ENCODE results near the gene TRIM29.
"Not testable (repeated sequence)": the region's sequence is repeated elsewhere in the genome, so short reads cannot be mapped to it uniquely, and the experiment has no call there.

Gene TRIM29

DNA sequence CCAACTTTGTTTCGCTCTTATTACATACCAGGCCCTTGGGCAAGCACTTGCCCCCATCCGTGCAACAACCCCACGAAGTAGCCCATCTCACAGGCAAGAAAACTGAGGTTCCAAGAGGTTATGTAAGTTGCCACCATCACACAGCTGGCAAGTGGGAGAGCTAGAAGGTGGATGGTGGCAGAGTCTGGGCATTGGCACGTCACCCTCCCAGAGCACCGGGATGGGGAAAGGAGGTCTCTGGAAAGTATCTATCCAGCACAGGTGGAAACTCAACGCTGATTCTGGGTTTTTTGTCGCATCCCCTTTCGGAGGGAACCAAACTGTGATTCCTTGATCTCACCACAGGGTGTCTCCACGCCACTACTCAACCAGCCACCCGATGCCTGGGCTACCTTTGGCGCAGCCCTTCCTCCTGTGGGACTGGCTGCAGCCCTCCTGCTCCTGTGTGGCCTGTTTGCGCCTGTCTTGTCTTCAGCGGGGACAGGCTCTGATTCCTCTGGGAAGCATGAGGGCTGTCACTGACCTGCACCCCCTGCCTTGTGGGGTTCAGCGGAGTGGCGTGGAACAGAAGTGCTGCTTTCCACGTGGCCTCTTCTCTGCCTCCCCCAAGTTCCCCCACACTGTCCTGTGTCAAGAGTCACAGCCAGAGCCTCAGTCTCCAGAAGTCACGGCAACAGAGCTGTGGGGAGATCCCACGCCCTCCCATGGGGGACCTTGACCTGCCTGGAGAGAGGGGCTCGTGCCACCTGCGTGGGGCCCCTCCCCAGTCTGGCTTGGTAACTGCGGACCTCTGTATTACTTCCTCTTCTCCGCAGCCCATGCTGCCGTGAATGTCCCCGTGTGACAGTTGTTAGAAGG, 34.4 kb upstream of the TRIM29 start:
- DNase-seq (ENCODE audit: low spot score) = peak; percentile 68

DNA sequence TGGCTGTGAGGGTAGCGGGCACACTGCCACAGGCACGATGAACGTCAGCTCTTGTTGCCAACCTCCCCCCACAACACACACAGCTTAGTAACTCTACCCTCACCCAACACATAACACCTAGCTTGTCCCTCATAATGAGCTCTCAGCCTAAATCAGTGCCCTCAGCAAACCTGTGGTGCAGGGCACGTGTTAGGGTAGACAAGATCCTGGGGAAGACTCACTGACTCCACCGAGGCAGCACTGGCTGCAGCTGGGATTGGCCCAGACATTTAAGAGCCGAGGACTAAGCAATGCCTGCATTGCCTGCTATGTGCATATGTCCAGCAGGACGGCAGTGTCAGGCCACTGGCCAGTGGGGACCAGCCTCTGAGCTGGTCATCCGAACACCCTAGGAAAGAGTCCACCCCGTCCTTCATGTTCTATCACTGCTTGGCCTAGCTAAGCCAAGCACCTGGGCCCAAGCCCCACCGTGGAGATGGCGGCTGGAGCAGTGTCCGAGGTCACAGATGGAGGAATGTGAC, 32.9 kb upstream of the TRIM29 start:
- DNase-seq (ENCODE audit: low spot score) = no peak

DNA sequence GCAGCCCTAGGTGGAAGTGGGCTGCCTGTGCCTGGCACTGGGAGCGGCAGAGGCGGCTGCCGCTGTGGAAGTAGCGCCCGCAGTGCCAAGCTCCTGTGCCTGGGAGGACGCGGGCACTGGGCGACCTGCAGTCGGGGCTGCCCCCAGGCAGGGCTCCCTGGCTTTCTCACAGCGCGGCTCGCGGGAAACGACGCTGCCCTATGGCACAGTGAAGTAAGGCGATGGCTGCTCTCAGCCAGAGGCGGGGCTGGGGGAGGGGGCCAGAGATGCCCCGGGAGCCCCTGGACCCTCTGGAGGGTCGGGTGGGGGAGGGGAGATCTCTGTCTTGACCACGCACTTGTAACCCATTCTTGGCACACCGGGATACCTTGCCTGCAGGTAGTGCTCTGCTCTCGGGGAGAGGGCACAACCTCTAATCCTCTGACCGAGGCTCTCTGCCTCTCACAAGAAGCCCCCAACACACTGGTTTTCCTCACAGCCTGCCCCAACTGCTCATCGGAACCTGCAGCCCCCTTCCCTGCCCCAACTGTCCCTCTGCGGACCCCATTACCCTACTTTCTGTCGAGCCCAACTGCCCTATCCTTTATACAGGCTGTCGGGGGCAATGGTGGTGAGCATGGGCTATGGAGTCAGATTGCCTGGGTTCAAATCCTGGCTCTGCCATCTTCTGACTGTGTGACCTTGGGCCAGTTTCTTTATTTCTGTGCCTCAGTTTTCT, 32.2 kb upstream of the TRIM29 start:
- no peak for DNase-seq (ENCODE audit: low spot score)

DNA sequence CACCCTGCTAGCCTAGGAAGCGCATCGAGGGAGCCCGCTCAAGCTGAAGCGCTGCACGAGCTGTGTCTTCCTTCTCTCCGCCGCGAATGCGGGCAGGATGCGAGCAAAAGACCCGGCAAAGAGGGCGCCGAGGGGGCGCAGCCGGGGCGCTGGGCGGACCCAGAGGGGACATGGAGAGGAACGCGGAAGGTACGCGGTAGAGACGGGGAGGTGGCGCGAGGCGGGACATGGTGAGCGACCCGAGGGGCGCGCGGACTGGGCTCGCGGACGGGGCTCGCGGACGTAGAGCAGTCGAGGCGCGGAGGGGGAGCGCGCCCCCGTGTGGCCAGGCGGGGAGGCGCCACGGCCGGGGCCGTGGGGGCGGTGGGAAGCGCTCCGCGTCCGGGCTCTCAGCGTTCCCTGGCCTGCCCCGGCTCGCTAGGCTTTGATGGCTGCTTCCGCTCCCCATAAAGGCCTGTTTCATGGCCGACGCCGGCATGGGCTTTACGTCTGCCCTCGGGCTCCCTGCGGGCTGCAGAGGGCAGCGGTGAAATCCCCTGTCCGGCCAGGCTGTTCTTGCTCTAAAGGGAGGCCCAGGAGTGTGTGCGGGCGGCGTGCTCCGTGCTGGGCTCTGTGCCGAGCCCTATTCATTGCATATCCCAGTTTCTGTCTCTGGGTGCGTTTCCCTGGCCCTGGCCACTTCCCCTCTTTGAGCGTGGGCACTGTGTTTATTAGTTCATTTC, 31.2 kb upstream of the TRIM29 start:
- DNase-seq (ENCODE audit: low spot score) = peak; percentile 50

DNA sequence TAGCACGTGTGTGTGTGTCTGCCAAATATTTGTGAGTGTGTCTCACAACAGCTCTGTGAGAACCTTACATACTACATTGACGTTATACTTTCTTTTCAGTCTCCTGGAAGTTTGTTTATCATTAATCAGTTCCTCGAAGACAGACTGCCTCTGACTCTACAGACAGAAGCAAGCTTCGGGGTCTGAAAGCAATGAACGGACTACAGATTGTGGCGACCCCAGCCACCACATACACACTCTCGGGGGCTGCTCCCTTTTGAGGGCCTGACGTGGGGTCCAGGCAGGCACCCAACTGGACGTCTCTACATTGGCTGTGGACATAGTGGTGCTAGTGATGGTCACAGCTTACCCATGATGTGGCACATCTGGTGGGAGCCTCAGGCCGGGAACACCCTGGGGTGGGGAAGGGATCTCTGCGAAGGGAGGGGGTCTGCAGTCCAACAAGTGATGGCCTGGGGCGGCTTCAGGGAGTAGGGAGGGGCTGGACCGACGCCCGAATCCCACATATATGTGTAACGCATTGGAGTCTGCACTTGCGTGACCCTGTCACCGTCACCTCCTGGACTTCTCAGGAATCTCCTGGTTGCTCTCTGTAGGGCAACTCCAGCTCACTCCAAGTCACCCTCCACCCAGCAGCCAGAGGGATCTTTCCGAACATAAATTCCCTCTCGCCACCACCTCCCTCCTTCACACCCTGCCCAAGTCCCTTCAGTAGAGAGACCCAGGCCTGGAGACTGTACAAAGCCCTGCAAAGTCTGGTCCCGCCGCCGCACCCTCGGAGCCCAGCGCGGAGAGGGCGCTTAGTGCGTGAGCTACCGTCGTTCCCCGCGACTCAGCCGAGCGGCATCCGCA, 30.4 kb upstream of the TRIM29 start:
- no peak for DNase-seq (ENCODE audit: low spot score)

DNA sequence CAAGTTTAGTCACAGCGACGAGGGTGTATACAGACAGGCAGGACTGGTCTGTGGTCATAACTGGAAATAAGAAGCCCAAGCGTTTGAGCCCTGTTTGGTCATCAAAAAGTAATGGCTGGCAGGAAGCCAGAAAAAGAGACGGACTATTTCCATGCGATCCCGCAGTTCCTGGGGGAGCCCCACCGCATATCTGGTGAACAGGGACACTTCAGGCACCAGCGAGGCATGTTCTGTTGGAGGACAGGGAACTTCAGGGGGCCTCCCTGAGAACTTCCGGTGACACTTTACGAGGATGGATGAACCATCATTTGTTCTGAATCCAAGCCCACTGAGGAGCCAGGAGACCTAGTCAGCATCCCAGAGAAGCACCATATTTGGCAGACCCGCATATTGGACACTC, 29.7 kb upstream of the TRIM29 start:
- DNase-seq (ENCODE audit: low spot score) = no peak

DNA sequence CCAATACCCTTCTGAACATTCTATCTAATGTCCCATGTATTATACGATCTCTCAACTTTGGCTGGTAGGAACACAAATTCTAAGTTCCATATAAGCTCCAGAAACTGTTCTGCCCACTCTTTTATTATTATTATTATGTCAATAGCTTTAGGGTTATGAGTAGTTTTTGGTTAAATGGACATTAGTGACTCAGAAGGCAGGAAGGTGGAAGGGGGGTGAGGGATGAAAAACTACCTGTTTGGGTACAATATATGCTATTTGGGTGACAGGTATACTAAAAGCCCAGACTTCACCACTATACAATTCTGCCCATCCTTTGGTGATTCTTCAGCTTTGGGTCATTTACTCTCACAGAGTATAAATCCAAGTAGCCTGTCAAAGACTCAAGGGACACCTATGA, 22.5 kb upstream of the TRIM29 start:
- DNase-seq (ENCODE audit: low spot score) = no peak

DNA sequence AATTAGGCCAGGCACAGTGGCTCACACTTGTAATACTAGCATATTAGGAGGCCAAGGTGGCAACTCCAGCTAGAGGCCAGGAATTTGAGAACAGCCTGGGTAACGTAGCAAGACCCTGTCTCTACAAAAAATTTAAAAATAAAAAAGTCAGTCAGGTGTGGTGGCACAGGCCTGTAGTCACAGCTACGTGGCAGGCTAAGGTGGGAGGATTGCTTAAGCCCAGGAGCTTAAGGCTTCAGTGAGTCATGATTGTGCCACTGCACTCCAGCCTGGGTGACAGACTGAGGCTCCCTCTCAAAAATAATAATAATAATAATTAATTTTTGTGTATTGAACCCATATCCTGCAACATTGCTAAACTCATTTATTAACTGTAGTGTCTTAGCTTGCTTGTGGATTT, 15.3 kb upstream of the TRIM29 start:
- no peak for DNase-seq (ENCODE audit: low spot score)

DNA sequence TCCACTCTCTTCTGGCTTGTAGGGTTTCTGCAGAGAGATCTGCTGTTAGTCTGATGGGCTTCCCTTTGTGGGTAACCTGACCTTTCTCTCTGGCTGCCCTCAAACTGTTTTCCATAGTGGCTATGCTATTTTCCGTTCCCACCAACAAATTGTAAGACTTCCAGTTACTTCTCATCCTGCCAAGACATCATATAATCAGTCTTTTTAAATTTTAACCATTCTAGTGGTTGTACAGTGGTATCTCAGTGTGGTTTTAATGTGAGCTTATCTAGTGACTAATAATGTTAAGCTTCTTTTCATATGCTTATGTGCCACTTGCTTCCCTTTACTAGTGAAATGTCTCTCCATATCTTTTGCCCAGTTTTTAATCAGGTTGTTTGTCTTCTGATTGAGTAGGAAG, 13.6 kb upstream of the TRIM29 start:
- DNase-seq (ENCODE audit: low spot score) = no peak

DNA sequence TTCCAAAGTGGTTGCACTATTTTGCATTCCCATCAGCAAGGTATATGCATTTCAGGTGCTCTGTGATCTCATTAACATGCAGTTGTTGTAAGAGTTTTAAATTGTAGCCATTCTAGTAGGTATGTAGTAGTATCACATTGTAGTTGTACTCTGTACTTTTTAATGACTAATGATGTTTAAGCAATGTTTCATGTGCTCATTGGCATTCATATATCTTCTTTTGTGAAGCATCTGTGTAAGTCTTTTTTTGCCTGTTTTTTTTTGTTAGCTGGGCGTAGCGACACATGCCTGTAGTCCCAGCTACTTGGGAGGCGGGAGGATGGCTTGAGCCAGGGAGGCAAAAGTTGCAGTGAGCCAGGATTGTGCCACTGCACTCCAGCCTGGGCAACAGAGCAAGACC, 11.3 kb upstream of the TRIM29 start:
- no peak for DNase-seq (ENCODE audit: low spot score)

DNA sequence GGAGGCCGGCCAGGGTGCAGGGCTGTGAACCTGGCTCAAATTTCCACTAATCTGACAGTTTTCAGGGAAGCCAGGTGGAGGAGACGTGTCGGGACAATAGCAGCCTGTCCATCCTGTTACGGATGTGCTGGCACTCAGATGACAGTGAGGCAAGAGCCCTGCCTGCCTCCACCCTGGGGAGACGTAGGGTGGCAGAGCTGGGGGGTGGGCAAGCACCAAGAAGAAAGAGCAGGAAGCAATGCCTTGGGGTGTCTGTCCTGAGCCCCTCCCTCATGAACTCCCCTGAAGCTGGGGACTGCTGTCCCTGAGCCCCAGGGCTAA, 10.0 kb upstream of the TRIM29 start:
- DNase-seq (ENCODE audit: low spot score) = no peak

DNA sequence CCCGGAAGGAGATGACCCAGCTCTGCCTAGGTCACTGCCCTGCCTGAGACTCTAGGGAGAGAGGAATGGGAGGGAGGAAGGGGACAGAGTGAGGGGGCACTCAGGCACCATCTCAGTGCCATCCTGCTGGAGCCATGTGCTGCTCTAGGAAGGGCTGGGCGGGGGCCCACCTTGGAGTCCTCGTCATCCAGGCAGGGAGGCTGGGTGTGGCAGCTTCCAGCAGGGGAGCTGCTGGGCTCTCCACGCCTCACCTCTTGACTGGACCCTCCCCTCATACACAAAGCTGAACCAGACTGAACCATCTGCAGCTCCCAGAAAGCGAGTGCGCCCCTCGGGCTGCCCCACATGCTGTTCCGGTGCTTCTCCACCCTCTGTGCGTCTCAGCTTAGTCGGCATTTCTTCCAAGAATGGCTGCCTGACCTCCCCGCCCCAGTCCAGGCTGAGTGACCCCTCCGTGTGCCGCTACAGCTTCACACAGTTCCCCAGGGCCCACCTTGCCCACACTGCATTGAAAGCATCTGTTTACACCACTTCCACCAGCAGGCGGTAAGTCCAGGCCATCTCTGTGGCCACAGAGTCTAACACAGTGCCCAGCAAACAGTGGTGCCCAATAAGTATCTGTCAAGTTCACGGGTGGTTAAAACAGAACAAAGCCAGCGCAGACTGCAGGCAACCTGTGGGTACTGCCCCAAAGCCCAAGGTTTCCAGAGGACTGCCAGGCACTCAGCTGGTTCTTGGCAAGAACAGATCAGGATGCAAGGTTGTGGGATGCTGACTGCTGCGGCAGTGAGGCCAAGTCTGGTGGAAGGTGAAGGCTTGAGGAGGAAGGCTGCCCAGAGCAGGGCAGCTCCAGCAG, 9.4 kb upstream of the TRIM29 start:
- DNase-seq (ENCODE audit: low spot score) = no peak

DNA sequence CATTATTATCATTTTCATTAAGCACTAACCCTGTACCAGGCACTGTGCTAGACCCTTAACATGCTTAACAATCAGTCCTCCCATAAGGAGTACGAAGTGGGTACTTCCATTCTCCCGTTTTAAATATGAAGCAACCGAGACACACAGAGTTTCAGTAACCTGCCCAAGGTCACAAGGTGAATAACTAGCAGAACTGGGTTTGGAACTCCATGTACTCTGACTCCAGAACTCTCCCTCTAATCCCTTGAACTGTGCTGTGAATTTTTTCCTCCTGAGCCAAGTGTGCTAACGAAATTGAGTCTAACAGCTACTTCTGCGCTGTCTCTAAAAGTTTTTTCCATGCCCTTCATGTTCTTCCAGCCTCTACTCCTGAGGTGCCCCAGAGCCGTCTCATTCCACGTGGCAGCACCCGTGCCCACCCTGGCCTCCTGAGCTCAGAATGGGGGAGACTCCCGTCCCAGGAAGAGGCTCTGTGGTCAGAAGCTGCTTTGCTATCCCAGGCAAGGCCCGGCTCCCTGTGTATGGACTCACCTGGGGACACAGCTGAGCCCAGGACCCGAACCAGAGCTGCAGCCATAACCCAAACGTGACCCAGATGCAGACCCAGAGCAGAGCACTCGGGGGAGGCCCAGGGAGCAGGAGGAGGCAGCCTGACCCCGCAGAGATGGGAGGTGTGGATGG, 8.6 kb upstream of the TRIM29 start:
- DNase-seq (ENCODE audit: low spot score) = no peak

DNA sequence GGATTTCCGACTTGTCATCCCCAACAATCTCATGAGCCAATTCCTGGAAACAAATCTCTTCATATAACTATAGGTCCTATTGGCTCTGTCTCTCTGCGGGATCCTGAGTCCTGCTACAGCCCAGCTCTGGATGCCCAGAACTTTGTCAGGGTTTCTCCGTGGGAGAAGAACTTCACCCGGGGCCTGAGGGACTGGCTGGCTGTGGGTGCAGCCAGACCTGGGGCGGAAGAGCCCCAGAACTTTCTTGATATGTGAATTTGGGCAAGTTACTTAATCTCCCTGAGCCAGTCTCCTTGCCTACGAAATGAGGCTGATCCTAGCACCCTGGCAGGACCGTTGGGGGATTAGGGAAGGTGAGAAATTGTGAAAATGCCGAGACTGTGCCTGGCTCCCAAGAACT, 6.6 kb upstream of the TRIM29 start:
- no peak for DNase-seq (ENCODE audit: low spot score)

DNA sequence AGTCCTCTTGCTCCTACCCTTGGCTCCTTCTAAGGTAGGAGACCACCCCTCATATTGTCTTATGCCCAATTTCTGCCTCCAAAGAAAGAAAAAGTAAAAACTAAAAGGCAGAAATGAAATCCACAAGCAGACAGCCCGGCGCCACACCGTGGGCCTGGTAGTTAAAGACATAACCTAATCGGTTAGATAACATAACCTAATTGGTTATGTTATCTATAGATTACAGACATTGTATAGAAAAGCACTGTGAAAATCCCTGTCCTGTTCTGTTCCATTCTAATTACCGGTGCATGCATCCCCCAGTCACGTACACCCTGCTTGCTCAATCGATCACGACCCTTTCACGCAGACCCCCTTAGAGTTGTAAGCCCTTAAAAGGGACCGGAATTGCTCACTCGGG, 5.6 kb upstream of the TRIM29 start:
- not testable (repeated sequence) for DNase-seq (ENCODE audit: low spot score)

DNA sequence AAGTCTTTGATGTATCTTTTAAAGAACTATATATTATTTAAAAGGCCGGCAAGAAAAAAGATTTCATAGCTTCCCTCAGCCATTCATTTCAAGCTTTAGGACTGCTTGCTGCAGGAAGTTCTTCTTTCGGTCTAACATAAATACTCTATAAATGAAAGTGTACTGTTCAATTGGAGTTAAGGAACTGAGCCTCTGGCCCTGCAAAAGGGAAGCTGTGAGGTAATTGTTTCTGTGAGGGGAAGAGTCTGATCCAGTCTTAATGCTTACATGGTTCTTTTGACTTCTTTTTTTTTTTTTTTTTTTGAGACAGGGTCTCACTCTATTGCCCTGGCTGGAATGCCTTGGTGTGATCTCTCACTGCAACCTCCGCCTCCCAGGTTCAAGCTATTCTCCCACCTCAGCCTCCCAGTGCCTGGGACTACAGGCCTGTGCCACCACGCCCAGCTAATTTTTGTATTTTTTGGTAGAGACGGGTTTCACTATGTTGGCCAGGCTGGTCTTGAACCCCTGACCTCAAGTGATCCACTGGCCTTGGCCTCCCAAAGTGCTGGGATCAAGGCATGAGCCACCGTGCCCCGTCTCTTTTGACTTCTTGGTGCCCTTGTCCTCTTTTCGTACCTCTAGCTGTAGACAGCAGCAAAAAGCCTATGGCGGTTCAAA, 4.7 kb upstream of the TRIM29 start:
- DNase-seq (ENCODE audit: low spot score) = no peak

DNA sequence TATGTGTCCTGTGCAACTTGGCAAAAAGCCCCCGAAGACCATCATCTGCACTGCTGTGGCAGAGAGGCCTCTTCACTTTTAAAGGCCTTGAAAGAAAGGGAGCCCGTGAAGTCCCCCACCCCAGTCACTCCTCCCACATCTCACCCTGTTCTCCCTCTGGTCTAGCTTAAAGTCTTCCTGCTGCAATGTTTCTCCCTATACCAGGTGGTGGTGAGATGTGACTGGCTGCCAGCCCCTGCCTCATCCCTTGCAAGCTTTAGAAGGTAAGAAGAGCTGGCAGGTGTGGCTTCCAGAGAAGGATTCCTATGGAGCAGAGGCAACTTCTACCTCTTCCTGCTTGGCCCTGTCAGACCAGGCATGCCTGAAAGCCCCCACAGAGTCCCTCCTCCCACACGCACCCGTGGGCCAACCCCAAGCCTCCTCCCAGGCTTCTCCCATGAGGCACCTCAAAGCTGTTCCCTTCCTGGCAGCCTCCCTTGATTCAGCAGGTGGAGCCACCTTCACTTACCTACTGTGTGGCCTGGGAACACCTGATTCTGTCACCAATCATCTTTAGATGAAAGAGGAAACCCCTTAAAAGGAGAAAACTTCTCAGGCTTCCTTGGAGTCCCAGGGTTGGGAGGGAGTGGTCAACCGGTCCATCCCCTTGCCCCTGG, 4.0 kb upstream of the TRIM29 start:
- DNase-seq (ENCODE audit: low spot score) = no peak

DNA sequence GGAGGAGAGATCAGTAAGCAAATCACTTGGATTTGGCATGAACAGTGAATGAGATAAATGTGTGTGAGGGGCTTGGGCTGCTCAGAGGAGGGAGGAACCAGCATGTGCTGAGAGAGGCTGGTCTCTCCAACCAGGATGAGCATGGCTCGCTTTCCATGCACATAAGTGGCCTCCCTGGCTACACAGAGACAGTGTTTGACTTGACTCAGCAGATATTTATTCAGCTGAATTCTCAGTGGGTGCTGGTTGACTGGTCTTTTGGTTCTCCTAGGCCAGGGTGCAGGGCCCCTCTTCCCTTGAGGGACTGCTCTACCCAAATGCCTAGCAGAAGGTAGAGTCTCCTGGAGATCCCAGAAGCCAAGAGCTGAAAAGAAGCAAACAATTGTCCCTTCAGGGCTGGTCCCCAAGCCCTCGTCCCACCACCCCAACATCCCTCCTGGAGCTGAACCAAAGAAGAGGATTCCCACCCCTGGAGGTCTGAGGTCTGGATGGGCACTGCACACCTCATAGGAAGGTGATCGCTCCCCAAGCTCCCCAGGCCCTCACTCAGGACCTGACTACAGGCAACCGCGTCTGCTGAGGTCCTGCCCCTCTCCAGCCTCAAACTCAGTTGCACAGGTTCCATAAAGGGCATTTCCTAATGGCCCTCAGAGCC, 3.3 kb upstream of the TRIM29 start:
- no peak for DNase-seq (ENCODE audit: low spot score)
